Transverse colon (tissue), 4 donors: Measurements from ENCODE around the gene TTN.

Source experiments
- CTCF ChIP-seq, 5 experiments: fragments of 200-600 bp in 3 of 5; fragments of 450-650 bp in 2 of 5; sonication (generic) in 3 of 5; IDR thresholded peaks; 1 replicate in 2 of 5; 2 replicates in 3 of 5; pipeline ENCODE4 v1.5.1; 2016 to 2017; ENCODE audit warnings: antibody characterized with exemption in 5 of 5, inconsistent platforms in 3 of 5, mild to moderate bottlenecking in 2 of 5, moderate library complexity in 1 of 5
- EP300 ChIP-seq: sonication (generic); formaldehyde crosslinking; IDR thresholded peaks from one replicate; pipeline ENCODE4 v1.6.1; 2017; ENCODE audit warnings: antibody characterized with exemption, low read depth
- POLR2A ChIP-seq: fragments of 450-650 bp; IDR thresholded peaks from one replicate; pipeline ENCODE4 v1.6.1; 2016; ENCODE audit warnings: antibody characterized with exemption, mild to moderate bottlenecking, moderate library complexity
- POLR2AphosphoS5 ChIP-seq, 3 donors: sonication (generic); formaldehyde crosslinking; IDR thresholded peaks; one replicate each; pipeline ENCODE4 v1.6.1; 2016; ENCODE audit warnings: antibody characterized with exemption in 3 of 3

GRCh38 chr2:178676046-178676445 is 131.2 kb downstream of the TTN start:
- TF ChIP-seq POLR2A (no peak), EP300 (no peak), POLR2AphosphoS5 (IDR thresholded peaks at IDR 0.05) (no peak), CTCF (IDR thresholded peaks at IDR 0.05) (no peak)
